Thoracic aorta (tissue), 2 donors: ENCODE data around the gene RPS26. TPM values are rescaled to one million over a fixed set of nuclear protein-coding genes. Genes with fewer than 3 reads are reported as not detected.

Experiments used
- ATAC-seq: fragments of 150-250 bp; one replicate; pipeline ENCODE4 v1.8.0; 2017; ENCODE audit warnings: low read depth; ENCODE audit not compliant: insufficient number of reproducible peaks, low FRiP score
- DNase-seq: peaks from one replicate; pipeline ENCODE4 v3.0.0-alpha.2; 2020; ENCODE audit warnings: low spot score
- H3K27ac ChIP-seq, 2 donors: fragments of 200-600 bp; sonication (generic); 1 replicate in 1 of 2; 2 replicates in 1 of 2; pipeline ENCODE4 v1.5.1; 2016; ENCODE audit warnings: mild to moderate bottlenecking in 2 of 2, moderate library complexity in 2 of 2
- H3K27me3 ChIP-seq: fragments of 200-600 bp; sonication (generic); replicated peaks from 2 replicates; pipeline ENCODE4 v1.6.0; 2016; ENCODE audit warnings: mild to moderate bottlenecking; ENCODE audit not compliant: insufficient read depth
- H3K36me3 ChIP-seq: fragments of 200-600 bp; sonication (generic); one replicate; pipeline ENCODE4 v1.5.1; 2016
- H3K4me1 ChIP-seq, 2 donors: fragments of 200-600 bp; sonication (generic); 1 replicate in 1 of 2; 2 replicates in 1 of 2; pipeline versions ENCODE4 v1.5.1 to v1.6.0; 2016; ENCODE audit warnings: low read depth in 2 of 2, mild to moderate bottlenecking in 1 of 2; ENCODE audit not compliant: control insufficient read depth in 1 of 2
- H3K4me3 ChIP-seq: fragments of 200-600 bp; sonication (generic); 2 replicates; pipeline ENCODE4 v1.5.1; 2016; ENCODE audit warnings: mild to moderate bottlenecking
- H3K9me3 ChIP-seq: fragments of 200-600 bp; sonication (generic); 2 replicates; pipeline ENCODE4 v1.5.1; 2016
- total RNA-seq, 2 donors: library from RNA; depleted of rRNA; stranded (reverse); fragments of >200 nt; gene quantifications; one replicate each; pipeline versions ENCODE4 v1.1.0 to v1.2.3, GENCODE V29; 2016
- TF ChIP-seq, protein P1 (sequence below): fragments of 200-600 bp; sonication (generic); IDR thresholded peaks from one replicate; pipeline ENCODE4 v1.5.1; 2019; ENCODE audit warnings: antibody characterized with exemption

The RPS26 gene
- total RNA-seq, 2 donors from 2014 or later, result 103 to 1,114 TPM

DNA sequence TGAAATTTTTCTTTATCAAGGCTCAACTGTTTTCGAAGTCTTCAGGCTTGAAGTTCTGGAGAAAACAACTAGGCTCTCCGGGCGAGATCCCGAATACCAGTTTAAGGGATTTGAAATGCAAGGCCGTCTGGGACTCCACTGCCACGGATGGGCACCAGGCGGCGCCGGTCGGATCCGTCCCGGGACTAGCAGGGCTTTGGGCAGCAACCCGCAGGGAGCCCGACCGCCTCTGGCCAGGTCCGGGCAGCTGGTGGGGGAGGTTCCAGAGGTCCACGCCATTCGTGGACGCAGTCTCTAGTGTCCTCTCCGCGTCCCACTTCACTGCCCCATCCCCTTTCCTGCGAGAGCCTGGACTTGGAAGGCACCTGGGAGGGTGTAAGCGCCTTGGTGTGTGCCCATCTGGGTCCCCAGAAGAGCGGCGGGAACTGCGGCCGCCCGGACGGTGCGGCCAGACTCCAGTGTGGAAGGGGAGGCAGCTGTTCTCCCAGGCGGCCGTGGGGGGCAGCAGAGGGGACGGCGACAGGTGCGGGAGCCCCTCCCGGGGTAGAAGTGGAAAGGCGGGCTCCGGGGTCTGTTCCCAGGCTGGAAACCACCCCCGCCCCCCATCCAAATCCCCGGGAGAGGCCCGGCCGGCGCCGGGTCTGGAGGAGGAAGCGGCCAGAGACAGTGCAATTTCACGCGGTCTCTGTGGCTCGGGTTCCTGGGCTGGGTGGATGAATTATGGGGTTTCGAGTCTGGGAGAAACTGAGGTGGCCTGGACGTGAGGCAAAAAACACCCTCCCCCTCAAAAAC lies 37.4 kb downstream of the RPS26 start:
- H3K4me1 ChIP-seq, result peaks cover 5 to 21% of the 10 kb centered on the region in 2 donors
- TF ChIP-seq, protein P1, sequence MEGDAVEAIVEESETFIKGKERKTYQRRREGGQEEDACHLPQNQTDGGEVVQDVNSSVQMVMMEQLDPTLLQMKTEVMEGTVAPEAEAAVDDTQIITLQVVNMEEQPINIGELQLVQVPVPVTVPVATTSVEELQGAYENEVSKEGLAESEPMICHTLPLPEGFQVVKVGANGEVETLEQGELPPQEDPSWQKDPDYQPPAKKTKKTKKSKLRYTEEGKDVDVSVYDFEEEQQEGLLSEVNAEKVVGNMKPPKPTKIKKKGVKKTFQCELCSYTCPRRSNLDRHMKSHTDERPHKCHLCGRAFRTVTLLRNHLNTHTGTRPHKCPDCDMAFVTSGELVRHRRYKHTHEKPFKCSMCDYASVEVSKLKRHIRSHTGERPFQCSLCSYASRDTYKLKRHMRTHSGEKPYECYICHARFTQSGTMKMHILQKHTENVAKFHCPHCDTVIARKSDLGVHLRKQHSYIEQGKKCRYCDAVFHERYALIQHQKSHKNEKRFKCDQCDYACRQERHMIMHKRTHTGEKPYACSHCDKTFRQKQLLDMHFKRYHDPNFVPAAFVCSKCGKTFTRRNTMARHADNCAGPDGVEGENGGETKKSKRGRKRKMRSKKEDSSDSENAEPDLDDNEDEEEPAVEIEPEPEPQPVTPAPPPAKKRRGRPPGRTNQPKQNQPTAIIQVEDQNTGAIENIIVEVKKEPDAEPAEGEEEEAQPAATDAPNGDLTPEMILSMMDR, result peak; percentile 80
- H3K36me3 ChIP-seq, result no peaks in the 10 kb centered on the region
- DNase-seq (peak; percentile 59), ATAC-seq (peak; percentile 66)
- H3K27me3 ChIP-seq, result no peaks in the 10 kb centered on the region
- H3K27ac ChIP-seq, result peak overlapping the region; percentile 62 to 71
- no peaks in the 10 kb centered on the region for H3K9me3 ChIP-seq
- H3K4me3 ChIP-seq, result peak overlapping the region; percentile 79

DNA sequence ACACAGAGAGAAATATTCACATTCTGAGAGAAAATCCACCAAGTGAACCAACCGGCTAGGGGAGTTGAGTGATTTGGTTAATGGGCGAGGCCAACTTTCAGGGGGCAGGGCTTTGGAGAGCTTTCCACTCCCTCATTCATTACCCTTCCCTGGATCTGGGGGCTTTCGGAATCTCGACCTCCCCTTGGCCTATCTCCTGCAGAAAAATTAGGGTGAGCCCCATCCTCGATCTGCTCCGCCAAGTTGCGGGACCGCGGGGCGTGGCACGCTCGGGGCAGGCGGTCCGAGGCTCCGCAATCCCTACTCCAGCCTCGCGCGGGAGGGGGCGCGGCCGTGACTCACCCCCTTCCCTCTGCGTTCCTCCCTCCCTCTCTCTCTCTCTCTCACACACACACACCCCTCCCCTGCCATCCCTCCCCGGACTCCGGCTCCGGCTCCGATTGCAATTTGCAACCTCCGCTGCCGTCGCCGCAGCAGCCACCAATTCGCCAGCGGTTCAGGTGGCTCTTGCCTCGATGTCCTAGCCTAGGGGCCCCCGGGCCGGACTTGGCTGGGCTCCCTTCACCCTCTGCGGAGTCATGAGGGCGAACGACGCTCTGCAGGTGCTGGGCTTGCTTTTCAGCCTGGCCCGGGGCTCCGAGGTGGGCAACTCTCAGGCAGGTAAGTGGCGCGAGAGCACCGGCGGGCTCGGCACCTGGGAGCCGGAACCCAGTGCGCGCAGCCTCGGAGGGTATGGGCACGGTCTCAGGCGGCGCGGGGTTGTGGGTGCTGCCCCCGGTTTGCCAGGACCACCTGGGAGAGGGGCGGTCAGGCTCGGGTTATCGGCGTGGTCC lies 38.2 kb downstream of the RPS26 start, which contains the start of gene ERBB3:
Gene ERBB3 (plus strand): TSS at position 443 of the 833 bp plus-strand sequence. CDS start 136 bp downstream, at position 579.
- H3K27ac ChIP-seq, result peak within 1 kb of the TSS; percentile 62 to 71
- no peaks in the 10 kb centered on the region for H3K27me3 ChIP-seq
- H3K4me3 ChIP-seq, result peak within 1 kb of the TSS; percentile 79
- ATAC-seq (peak; percentile 94), DNase-seq (peak; percentile 59)
- H3K4me1 ChIP-seq, result peaks cover 5 to 21% of the 10 kb centered on the region in 2 donors
- TF ChIP-seq, protein P1, result no peak
- H3K9me3 ChIP-seq, result no peaks in the 10 kb centered on the region
- no peaks in the 10 kb centered on the region for H3K36me3 ChIP-seq

DNA sequence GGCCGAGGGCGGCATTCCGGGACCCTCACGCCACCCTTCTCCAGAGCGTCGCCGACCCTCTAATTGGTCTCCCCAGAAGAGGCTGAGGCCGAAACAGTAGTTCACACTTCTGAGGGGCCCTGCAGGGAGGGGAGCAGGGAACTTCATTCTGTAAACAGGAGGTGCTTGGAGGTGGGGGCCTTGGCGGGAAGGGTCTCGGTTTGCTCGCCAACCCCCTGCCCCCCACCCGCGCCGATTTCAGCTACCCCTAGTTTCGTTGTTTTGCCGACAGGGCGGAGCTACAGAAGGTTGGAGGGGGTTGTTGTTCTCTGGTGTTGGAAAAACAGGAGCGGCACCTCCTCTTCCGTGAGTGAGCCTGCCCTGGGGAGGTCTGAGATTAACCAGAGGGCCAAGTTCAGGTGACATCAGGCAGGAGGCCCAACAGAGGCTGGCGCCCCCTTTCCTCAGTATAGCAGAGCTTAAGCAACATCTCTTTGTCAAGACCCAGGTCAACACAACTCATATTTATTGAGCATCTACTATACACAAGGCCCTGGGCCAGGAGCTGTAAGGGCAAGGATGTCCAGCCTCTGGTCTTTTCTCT lies 38.9 kb downstream of the RPS26 start:
- DNase-seq (no peak), ATAC-seq (no peak)
- H3K27me3 ChIP-seq, result no peaks in the 10 kb centered on the region
- TF ChIP-seq, protein P1, result no peak
- H3K9me3 ChIP-seq, result no peaks in the 10 kb centered on the region
- no peaks in the 10 kb centered on the region for H3K36me3 ChIP-seq
- H3K4me1 ChIP-seq, result peaks cover 5 to 21% of the 10 kb centered on the region in 2 donors
- peak overlapping the region; percentile 79 for H3K4me3 ChIP-seq
- H3K27ac ChIP-seq, result no peak overlapping the region

DNA sequence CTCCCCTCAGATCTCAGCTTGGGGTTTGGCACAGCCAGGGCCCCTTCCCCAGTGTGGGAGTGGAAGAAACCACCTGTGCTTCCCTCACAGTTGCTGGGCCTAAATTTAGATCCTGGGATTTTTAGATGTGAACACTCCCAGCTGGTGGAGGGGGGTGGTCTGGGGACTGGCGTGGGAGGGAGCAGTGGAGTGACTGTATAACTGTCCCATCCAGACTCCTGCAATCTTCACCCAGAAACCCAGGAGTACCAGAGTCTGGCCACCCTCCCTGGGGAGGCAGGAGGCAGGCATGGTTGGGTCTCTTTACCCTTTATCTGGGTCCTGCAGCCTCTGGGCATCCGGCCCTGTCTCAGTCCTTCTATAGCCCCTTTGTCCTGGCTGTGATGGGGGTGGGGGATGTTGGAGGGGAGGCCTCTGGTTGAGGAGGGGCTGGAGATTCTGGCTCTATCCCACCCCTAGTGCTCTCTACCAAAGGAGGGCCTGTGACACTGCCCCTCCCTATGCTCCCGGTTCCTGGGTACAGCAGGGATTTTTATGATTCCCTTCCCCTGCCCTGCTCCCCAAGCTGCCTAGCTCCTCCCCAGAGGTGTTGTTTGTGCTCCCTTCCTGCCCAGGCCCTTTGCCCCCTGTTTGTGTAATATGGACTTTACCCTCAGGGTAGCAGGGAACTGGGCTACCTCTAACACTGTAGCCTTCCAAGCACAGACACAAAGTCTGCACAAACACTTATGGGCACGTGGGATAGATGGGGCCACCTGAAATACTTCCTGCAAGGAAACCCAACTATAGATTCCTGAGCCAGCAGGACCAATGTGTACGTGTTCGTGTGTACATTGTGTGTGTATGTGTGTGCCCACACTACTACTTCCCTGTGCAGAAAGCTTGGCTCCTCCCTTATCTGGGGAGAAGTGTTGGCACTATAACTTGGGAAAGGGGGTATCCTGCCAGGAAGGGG lies 40.0 kb downstream of the RPS26 start:
- Histone ChIP-seq H3K27ac (no peak overlapping the region), H3K36me3 (no peaks in the 10 kb centered on the region), H3K27me3 (no peaks in the 10 kb centered on the region), H3K4me1 (peaks cover 5 to 21% of the 10 kb centered on the region in 2 donors), H3K9me3 (no peaks in the 10 kb centered on the region), H3K4me3 (no peak overlapping the region)
- TF ChIP-seq, protein P1, result no peak
- ATAC-seq (no peak), DNase-seq (no peak)
